K562 (cell line): ENCODE measurements around the gene HSD11B1L.

Experiments
- ARID1B ChIP-seq: fragments of 450-650 bp; IDR thresholded peaks from 2 replicates; pipeline ENCODE4 v1.6.1; 2016; ENCODE audit warnings: antibody characterized with exemption, mild to moderate bottlenecking, inconsistent platforms
- ATF7 ChIP-seq: fragments of 450-650 bp; IDR thresholded peaks from 2 replicates; pipeline ENCODE4 v1.7.1; 2014; ENCODE audit warnings: mild to moderate bottlenecking, moderate library complexity
- BRF1 ChIP-seq: IDR thresholded peaks from 3 replicates; pipeline ENCODE4 v1.6.1; 2011; ENCODE audit warnings: borderline replicate concordance, mild to moderate bottlenecking; ENCODE audit not compliant: insufficient read length; ENCODE audit errors: extremely low read depth
- CEBPB ChIP-seq: fragments of 450-650 bp; IDR thresholded peaks from 2 replicates; pipeline ENCODE4 v1.6.1; 2016; ENCODE audit warnings: missing genetic modification characterization, missing compliant biosample characterization
- E2F4 ChIP-seq: sonication (generic); formaldehyde crosslinking; IDR thresholded peaks from 2 replicates; pipeline ENCODE4 v1.8.0; 2022; ENCODE audit warnings: mild to moderate bottlenecking, low read depth, missing genetic modification reagents
- ETV5 ChIP-seq: sonication (generic); formaldehyde crosslinking; IDR thresholded peaks from 2 replicates; pipeline ENCODE4 v1.4.0; 2020; ENCODE audit warnings: low read depth, mild to moderate bottlenecking, missing genetic modification reagents
- NCOA1 ChIP-seq: fragments of 450-650 bp; IDR thresholded peaks from 2 replicates; pipeline ENCODE4 v1.6.1; 2016; ENCODE audit warnings: low read depth
- NRF1 ChIP-seq, 2 experiments: fragments of 450-650 bp; IDR thresholded peaks in 1 of 2; conservative IDR thresholded peaks in 1 of 2; 2 replicates each; pipeline ENCODE4 v1.6.1; 2014; ENCODE audit warnings: mild to moderate bottlenecking in 2 of 2
- RCOR1 ChIP-seq, 2 experiments: IDR thresholded peaks; 2 replicates each; pipeline ENCODE4 v1.6.1; 2012; ENCODE audit warnings: low read depth in 2 of 2, low read length in 2 of 2, borderline replicate concordance in 1 of 2, improper control_type of control experiment in 1 of 2
- SMC3 ChIP-seq: conservative IDR thresholded peaks from 2 replicates; pipeline ENCODE4 v1.6.1; 2011; ENCODE audit warnings: low read depth, low read length, improper control_type of control experiment; ENCODE audit not compliant: insufficient read depth
- U2AF1 ChIP-seq: fragments of 200-400 bp; formaldehyde crosslinking; optimal IDR thresholded peaks from 2 replicates; pipeline ENCODE3; 2017; ENCODE audit warnings: mild to moderate bottlenecking, low read depth, low read length, moderate library complexity
- XRCC4 ChIP-seq: IDR thresholded peaks from one replicate; pipeline ENCODE4 v1.6.1; 2011; ENCODE audit not compliant: insufficient read depth, insufficient read length; ENCODE audit errors: extremely low read depth
- ZNF282 ChIP-seq: sonication (generic); formaldehyde crosslinking; IDR thresholded peaks from 2 replicates; pipeline ENCODE4 v1.8.1; 2023; ENCODE audit warnings: missing genetic modification reagents
- ZNF830 ChIP-seq: fragments of 250-450 bp; sonication (Bioruptor Pico); IDR thresholded peaks from 2 replicates; pipeline ENCODE4 v1.5.0; 2021; ENCODE audit warnings: mild to moderate bottlenecking

DNA sequence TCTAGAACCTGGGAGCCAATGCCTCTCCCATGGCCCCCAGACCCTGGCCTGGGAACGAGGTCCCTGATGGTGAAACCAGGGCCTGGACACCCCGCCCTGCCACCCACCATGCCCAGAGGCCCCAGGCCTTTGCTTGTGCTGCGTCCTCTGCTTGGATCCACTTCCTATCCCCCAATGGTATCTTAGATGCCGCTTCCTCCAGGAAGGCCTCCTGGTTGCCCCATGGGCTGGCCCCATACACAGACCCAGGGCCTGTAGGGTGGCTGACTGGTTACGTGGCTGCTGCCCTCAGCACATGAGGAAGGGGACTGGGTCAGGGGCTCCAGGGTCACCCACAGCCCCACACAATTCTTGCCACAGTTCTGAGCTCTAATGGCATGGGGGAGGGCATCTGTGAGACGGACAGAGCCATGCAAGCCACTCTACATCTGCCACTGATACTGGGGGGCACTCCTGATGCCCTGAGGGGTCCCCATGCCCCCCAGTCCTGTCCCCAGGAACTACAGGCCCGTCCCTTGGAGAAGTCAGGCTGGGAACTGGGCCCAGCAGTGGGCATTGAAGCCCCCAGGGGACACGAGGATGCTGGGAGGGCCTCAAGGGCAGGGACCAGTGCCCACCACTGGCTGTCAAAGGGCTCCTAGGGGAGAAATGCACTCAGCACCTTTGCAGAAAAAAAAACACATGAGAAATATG lies 14.3 kb downstream of the HSD11B1L start:
- no peak for TF ChIP-seq NRF1 (conservative IDR thresholded peaks at IDR 0.05 in 1 of 2, IDR thresholded peaks at IDR 0.05 in 1 of 2)
- no peak for TF ChIP-seq E2F4 (CRISPR knock-in tag)
- no peak for TF ChIP-seq ZNF282
- TF ChIP-seq XRCC4: no peak
- no peak for TF ChIP-seq ATF7
- no peak for TF ChIP-seq U2AF1
- TF ChIP-seq BRF1: no peak
- no peak for TF ChIP-seq CEBPB (tag)
- TF ChIP-seq SMC3: no peak
- TF ChIP-seq RCOR1 (IDR thresholded peaks at IDR 0.05; ENCODE audit: borderline replicate concordance in 1 of 2, low read depth in 2 of 2, low read length in 2 of 2): no peak
- TF ChIP-seq ETV5: no peak
- no peak for TF ChIP-seq NCOA1
- TF ChIP-seq ZNF830 (CRISPR knock-in tag): no peak
- no peak for TF ChIP-seq ARID1B
